OCI-M2 (cell line): ENCODE data around the gene CXCL3.
"Not testable (repeated sequence)": the region's sequence is repeated elsewhere in the genome, so short reads cannot be mapped to it uniquely, and the experiment has no call there.

ENCODE experiments used
- DNase-seq: peaks from one replicate; lab custom pipeline; 2025; ENCODE audit not compliant: unreplicated experiment; lab: John Stamatoyannopoulos, UW

CXCL3 gene

GRCh38 chr4:74038425-74039314 is at the start of gene CXCL3:
Gene CXCL3, minus strand, starts transcription at chr4:74038689. Its CDS starts 78 bp downstream, at chr4:74038611.
- DNase-seq, result peak; percentile 22

DNA sequence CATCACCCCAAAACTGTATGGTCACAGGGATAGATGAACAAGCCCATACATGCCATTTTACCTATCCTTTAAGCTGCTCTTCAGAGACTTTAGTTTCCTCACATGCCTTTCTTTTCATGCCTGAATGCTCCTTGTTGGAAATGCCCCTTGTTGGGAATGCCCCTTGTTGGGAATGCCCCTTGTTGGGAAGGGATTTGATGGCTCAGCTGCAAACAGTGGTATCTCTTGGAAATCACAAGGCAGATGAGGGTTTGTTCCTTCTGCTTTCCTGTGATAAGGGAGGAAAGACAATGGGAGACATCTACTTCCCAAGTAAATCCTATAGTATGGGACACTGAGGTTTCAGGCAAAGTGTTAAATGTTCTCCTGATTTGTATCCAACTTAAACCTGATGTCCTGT is 49.0 kb upstream of the CXCL3 start:
- no peak for DNase-seq

- DNase-seq, result no peak
Measured at GRCh38 chr4:74085669-74086068, 47.2 kb upstream of the CXCL3 start.

- no peak for DNase-seq
Measured at GRCh38 chr4:74084984-74085383, 46.5 kb upstream of the CXCL3 start.

- no peak for DNase-seq
Measured at GRCh38 chr4:74083546-74083945, 45.1 kb upstream of the CXCL3 start.

DNA sequence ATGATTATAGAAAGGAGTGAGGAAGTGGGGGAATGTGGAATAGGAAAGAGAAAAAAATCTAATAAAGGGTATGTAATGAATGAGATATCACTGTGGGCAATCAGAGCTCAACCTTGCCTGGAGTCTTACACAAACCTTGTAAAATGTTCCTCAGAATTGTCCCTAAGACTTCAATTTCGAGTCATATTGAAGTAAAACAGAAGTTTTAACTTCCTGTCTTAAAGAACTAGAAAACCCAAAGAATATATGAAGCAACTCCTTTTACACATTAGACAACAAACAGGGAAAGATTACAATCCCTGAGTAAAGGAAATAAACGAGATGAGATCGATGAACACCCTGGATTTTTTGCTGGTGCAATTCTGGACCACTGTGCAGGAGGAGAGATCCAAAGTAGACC is 42.5 kb upstream of the CXCL3 start:
- DNase-seq, result no peak

DNA sequence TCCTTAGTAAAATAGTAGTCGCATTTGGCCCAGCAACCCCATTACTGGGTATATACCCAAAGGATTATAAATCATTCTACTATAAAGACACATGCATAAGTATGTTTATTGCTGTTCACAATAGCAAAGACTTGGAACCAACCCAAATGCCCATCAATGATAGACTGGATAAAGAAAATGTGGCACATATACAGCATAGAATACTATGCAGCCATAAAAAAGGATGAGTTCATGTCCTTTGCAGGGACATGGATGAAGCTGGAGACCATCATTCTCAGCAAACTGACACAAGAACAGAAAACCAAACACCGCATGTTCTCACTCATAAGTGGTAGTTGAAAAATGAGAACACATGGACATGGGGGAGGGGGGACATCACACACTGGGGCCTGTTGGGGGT is 41.9 kb upstream of the CXCL3 start:
- DNase-seq, result not testable (repeated sequence)

DNA sequence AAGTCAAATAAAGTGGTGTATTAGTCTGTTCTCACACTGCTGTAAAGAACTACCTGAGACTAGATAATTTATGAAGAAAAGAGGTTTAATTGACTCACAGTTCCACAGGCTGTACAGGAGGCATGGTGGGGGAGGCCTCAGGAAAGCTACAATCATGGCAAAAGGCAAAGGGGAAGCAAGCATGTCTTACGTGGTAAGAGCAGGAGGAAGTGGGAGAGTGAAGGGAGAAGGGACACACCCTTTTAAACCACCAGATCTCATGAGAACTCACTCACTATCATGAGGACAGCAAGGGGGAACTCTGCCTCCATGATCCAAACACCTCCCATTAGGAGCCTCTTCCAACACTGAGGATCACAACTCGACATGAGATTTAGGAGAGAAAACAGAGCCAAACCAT is 40.5 kb upstream of the CXCL3 start:
- DNase-seq, result not testable (repeated sequence)

DNA sequence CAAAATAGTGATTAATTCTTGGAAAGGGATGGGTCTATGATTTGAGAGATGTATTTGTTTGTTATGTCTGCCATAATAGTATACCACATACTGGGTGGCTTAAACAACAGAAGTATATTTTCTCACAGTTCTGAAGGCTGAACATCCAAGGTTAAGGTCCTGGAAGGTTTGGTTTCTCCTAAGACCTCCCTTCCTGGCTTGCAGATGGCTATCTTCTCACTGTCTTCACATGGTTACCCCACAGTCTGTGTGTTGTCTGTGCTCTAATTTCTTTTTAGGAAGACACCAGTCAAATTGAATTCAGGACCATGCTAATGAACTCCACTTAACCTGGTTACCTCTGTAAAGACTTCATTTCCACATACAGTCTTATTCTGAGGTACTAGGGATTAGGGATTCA is 34.9 kb upstream of the CXCL3 start:
- no peak for DNase-seq

GRCh38 chr4:74072739-74073138 is 34.2 kb upstream of the CXCL3 start:
- no peak for DNase-seq

DNA sequence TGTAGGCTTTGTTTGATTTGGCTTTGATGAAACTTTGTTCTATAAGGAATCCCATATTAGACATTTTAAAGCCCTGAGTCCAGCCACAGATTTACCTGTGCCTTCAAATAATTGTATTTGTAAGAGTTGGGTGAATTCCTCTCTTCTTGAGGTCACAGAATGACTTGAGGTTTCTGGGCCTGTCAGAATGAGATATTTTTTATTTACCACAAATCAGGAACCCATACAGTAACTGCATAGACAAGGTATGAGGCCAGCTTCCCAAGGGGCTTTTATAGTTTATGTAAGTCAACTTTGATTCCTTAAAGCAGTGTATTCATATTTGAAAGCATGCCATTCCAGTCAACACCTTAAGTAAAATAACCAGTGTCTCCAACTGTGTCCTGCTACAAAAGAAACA is 29.1 kb upstream of the CXCL3 start:
- no peak for DNase-seq

DNA sequence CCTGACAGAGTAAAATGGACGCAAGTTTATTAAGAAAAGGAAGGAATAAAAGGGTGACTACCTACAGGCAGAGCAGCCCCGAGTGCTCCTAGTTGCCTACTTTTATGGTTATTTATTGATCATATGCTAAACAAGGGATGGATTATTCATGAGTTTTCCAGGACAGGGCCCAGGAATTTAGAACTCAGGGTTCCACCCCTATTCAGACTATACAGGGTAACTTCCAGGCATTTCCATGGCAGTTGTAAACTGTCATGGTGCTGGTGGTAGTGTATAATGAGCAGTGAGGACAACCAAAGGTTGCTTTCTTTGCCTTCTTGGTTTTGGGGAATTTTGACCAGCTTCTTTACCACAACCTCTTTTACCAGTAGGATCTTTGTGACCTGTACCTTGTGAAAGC is 27.7 kb upstream of the CXCL3 start:
- no peak for DNase-seq

DNA sequence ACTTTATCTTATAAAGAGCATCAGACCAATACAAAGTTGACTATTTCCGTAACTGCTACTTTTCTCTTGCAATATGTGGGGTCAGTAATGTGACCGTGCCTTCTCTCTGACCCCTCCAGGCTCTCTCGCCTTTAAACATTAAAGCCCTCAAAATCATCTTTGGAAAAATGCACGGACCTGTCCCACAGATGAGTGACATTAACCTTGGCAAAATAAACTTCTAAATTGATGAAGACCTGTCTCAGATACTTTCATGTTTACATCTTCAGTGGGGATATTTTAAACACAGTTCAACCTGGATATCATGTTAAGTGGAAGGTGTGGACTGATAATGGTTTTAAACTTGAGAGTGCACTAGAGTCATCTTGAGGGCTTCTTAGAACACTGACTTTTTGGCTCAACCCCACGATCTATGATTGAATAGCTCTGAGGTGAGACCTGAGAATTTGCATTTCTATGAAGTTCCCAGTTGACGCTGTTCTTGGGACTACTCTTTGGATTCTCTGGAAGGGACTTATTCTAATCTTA is 26.7 kb upstream of the CXCL3 start:
- no peak for DNase-seq

GRCh38 chr4:74063859-74064258 is 25.4 kb upstream of the CXCL3 start:
- no peak for DNase-seq

GRCh38 chr4:74062953-74063352 is 24.5 kb upstream of the CXCL3 start:
- no peak for DNase-seq

DNA sequence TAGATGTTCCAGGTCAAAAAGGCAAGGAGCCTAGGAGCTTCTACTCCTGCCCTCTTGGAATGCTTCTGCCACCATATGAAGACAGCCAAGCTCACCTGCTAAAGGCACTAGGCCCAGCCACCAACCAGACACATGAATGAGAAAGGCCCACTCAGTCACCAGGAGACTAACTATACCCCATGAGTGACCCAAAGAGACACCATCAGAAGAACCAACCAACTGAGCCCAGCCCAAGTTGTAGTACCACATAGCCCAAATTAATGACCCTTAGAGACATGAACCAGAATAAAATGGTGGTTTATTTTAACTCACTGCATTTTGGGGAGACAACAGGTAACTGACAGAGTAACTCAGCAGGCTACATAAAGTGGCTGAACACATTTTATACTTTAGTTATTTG is 22.9 kb upstream of the CXCL3 start:
- DNase-seq, result no peak

DNA sequence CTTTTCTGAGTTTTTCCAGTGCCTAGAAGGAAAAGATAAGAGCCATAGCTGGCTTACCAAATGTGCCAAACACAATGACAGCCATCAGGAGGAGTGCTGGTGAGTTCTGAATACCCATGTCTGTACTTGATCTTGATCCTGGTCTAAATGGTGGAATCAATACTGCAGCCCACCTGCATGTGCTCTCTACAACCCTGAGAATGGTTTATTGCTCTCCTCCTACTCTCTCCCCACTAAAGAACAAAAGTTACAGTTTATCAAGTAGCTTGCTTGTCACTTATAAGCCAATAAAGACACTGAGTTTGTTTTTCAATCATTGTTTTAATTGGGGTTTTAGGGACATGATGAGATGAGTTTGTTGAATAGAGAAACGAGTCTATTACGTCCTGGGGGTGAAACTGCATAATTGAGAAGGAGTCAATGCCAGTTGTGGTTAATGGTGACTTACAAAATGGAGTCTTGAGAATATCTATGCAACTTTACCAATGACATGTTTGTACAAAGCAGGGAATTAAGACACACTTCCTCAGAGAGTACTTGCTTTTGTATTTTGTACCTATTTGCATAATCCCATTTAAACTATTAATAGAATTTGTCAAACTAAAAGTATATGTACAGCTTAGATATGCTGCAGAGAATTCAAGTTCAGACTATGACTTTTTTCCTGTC is 20.8 kb upstream of the CXCL3 start:
- no peak for DNase-seq

DNA sequence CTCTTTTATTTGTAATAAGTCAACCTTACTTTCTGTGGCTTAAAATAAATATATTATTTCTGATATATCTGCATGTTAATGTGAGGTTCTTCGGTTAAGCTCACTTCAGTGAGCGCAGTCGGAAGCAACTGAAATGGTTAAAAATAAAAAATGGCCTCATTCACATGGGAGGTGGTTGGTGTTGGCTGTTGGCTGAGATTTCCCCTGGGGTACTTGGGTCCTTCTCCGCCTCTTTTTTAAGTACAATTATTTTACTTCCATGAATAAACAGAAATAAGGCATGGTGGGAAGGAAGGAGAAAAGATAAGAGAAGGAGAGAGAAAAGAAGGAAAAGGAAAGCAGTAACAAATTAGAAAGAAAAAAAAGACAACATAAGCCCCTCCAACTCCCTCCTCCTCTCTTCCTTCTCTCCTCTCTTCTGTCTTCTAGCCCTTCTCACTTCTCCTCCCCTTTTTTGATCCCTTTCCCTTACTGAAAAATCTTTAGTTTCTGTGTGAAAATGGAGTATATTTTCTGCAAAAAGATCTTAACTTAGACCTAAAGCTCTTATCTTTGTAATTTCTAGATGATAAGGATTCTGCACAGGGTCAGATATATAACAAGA is 19.7 kb upstream of the CXCL3 start:
- no peak for DNase-seq

GRCh38 chr4:74057588-74057987 is 19.1 kb upstream of the CXCL3 start:
- DNase-seq, result no peak

DNA sequence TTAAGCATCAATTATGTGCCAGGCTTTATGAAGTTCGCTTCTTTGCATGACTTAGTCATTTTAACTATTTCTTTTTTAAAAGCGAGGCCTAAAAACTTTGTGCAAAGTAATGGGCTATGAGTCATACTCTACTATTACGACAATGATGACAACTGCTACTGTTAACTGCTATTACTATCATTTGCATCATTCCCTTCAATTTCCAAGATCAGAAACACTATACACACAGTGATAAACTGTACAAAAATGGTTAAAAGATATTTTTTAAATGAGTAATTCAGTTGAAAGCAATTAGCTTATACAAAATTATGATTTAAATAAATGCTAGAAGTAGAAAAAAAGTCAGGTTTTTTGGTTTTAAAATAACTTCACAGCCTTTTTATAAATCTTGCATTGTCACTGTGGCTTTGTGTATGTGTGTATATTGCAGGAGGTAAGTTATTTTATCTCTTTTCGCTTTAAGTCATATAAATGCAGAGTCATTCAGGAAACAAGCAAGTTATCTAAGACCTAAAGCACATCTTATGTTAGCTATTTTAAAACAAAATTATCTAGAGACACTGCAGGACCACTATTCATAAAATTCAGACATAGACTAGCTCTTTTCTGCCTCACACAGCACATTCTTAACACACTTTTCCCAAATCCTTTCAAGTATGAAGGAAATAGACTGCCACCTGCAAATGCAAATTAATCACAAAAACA is 18.5 kb upstream of the CXCL3 start:
- no peak for DNase-seq
